IMR-90 (cell line): ENCODE data around the gene ATRNL1.

Experiments
- BHLHE40 ChIP-seq: fragments of 150-350 bp; IDR thresholded peaks from 2 replicates; pipeline ENCODE4 v1.6.1; 2016; ENCODE audit warnings: mild to moderate bottlenecking, low read depth, low read length
- ELK1 ChIP-seq: fragments of 150-350 bp; IDR thresholded peaks from 2 replicates; pipeline ENCODE4 v1.6.1; 2016; ENCODE audit warnings: low read depth, mild to moderate bottlenecking, low read length, moderate library complexity, borderline replicate concordance
- NFE2L2 ChIP-seq: fragments of 150-350 bp; IDR thresholded peaks from 2 replicates; pipeline ENCODE4 v1.6.1; 2016; ENCODE audit warnings: low read depth, mild to moderate bottlenecking, low read length
- POLR2A ChIP-seq: IDR thresholded peaks from 2 replicates; pipeline ENCODE4 v1.6.1; 2012; ENCODE audit warnings: mild to moderate bottlenecking, low read depth, low read length
- RFX5 ChIP-seq: IDR thresholded peaks from 2 replicates; pipeline ENCODE4 v1.8.0; 2012; ENCODE audit warnings: low read depth, mild to moderate bottlenecking, low read length, moderate library complexity
- SMC3 ChIP-seq: fragments of 150-350 bp; IDR thresholded peaks from 2 replicates; pipeline ENCODE4 v1.6.1; 2016; ENCODE audit warnings: low read depth, mild to moderate bottlenecking, antibody characterized with exemption, low read length, moderate library complexity
- USF2 ChIP-seq: fragments of 150-350 bp; IDR thresholded peaks from 2 replicates; pipeline ENCODE4 v1.6.1; 2017; ENCODE audit warnings: mild to moderate bottlenecking, antibody characterized with exemption, low read length, low read depth
- TF ChIP-seq, protein P1 (sequence below): conservative IDR thresholded peaks from 2 replicates; pipeline ENCODE4 v1.5.1; 2012; ENCODE audit warnings: mild to moderate bottlenecking, low read depth, low read length, improper control_type of control experiment

- TF ChIP-seq, protein P1, sequence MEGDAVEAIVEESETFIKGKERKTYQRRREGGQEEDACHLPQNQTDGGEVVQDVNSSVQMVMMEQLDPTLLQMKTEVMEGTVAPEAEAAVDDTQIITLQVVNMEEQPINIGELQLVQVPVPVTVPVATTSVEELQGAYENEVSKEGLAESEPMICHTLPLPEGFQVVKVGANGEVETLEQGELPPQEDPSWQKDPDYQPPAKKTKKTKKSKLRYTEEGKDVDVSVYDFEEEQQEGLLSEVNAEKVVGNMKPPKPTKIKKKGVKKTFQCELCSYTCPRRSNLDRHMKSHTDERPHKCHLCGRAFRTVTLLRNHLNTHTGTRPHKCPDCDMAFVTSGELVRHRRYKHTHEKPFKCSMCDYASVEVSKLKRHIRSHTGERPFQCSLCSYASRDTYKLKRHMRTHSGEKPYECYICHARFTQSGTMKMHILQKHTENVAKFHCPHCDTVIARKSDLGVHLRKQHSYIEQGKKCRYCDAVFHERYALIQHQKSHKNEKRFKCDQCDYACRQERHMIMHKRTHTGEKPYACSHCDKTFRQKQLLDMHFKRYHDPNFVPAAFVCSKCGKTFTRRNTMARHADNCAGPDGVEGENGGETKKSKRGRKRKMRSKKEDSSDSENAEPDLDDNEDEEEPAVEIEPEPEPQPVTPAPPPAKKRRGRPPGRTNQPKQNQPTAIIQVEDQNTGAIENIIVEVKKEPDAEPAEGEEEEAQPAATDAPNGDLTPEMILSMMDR = no peak
- TF ChIP-seq POLR2A (no peak), ELK1 (no peak), RFX5 (no peak), SMC3 (no peak), NFE2L2 (no peak), USF2 (no peak), BHLHE40 (no peak)
These were observed 446.1 kb downstream of the ATRNL1 start for GRCh38 chr10:115539142-115539762.
